Heart left ventricle (tissue), 13 donors: Measurements from ENCODE around the gene KIDINS220.

Experiments used
- POLR2A ChIP-seq, 2 donors: fragments of 450-650 bp; IDR thresholded peaks; one replicate each; pipeline ENCODE4 v1.6.1; 2017; ENCODE audit warnings: antibody characterized with exemption in 2 of 2, mild to moderate bottlenecking in 2 of 2, moderate library complexity in 2 of 2
- TF ChIP-seq, protein P1 (sequence below), 12 donors: fragments of 200-600 bp; sonication (generic) in 4 of 12; IDR thresholded peaks; one replicate each; pipeline versions ENCODE4 v1.5.0 to v1.8.0; 2018 to 2022; ENCODE audit warnings: antibody characterized with exemption in 12 of 12, mild to moderate bottlenecking in 5 of 12
- donor health status: ischemic (EF 13 %, LVEDD 7.1; RV severe dilation, severe dysfunction).
- donor health status: DM: no; HTN: yes; CAD: no.
- donor health status: DM: no; HTN: no; CAD: no.
- donor health status: ischemic (EF 25% LVEDD 6.9; RV normal size, moderate dysfunction).
- donor health status: ischemic (EF 25% LVEDD 5.7; RV mildly dilated, moderate dysfunction).
- donor health status: ischemic (EF 35%, LVEDD 5.7; RV mildly dilated, moderate dysfunction).
- donor health status: nonischemic (EF 11% LVEDD 7.7; RV severe dilation, severe dysfunction).
- donor health status: DM: yes; HTN: yes; CAD: no.
- donor health status: PGD.
- donor health status: ischemic (EF 29% LVEDD 5.4; RV normal size, mild dysfunction).
- donor health status: nonischemic (EF 23%, LVEDD 6.1; RV moderate dilation, normal function).

DNA sequence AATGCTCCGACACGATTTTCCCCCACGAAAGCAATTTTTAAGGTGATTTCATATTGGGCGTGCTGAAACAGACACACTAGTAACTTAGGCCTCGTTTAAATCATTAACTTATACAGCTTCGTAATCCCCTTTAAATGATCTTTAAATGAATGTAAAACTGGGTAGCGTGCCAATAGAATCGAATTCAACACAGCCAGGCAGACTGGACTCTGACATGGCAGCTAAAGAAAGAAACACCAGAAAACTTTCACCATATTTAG lies 157.9 kb downstream of the KIDINS220 start:
- TF ChIP-seq, protein P1, sequence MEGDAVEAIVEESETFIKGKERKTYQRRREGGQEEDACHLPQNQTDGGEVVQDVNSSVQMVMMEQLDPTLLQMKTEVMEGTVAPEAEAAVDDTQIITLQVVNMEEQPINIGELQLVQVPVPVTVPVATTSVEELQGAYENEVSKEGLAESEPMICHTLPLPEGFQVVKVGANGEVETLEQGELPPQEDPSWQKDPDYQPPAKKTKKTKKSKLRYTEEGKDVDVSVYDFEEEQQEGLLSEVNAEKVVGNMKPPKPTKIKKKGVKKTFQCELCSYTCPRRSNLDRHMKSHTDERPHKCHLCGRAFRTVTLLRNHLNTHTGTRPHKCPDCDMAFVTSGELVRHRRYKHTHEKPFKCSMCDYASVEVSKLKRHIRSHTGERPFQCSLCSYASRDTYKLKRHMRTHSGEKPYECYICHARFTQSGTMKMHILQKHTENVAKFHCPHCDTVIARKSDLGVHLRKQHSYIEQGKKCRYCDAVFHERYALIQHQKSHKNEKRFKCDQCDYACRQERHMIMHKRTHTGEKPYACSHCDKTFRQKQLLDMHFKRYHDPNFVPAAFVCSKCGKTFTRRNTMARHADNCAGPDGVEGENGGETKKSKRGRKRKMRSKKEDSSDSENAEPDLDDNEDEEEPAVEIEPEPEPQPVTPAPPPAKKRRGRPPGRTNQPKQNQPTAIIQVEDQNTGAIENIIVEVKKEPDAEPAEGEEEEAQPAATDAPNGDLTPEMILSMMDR (IDR thresholded peaks at IDR 0.05) = no peak
- no peak for TF ChIP-seq POLR2A (IDR thresholded peaks at IDR 0.05)
